Measurements from ENCODE around the gene IRF2.
"Not testable (repeated sequence)": the region's sequence is repeated elsewhere in the genome, so short reads cannot be mapped to it uniquely, and the experiment has no call there.

IRF2 gene

DNA sequence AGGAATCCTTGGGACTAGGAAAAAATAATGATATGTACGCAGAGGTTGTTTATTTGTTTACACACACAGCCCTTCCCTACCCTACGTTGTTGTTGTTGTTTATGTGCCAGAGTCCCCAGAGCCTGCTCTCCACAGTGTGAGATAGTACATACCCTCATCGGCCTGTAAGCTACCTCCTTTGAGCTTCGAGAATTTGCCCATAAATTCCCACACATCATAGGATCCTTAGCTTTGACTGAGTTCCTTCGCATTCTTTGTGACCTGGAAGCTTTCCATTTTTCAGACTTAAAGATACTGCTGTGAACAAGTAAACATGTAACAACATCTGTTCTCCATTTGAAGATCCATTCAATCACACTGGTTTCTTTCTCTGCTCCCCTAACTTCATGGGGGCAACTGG lies 114.5 kb downstream of the IRF2 start:
- no peak for DNase-seq

DNA sequence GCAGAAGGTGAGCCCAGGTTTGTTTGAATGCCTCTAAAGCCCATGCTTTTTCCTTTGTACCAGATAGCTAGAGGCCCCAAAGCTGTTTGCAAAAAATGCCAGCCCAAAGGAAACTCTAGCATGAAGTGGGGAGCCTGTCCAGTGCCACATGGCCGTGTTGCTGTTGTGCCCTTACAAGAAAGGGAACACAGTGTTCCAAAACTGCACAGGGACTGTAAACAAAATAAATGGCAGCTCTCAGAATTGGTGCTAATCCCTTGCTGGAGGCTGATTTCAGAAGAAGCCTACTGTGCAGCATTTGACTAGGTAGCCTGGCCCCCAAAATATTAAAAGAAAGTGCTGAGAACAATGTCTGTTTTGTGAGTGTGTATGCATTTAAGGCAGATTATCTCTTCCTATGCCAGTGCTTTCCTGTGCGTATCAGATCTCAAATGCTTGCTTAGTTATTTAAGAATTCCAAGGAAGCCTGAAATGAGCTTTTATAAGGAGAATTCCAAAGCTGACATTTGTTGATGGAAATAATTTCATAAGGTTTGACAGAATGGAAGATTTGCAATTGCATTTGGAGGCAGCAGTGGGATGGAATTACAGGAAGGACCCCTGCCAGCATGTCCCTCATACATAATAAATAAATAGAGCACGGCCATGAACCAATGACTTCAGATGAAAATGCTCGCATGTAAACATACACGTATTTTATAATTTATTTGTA lies 115.7 kb downstream of the IRF2 start:
- DNase-seq = no peak

DNA sequence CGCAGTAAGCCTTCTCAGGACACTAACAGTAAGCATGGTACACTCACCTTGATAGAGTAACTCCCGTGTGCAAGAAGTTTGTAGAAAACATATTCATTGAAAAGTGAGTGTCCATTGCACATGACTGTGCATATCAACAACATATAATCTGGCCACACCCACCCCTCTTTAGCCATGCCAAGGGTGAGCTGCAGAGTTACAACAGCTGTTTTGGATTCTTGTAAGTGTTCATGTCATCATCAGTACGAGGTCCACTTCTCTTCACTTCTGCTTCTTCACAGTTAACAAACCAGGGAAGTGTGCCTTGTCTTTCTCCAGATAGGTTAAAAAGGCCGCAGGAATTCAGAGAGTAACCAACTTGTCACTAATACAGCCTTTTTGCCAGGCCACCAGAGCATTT lies 116.6 kb downstream of the IRF2 start:
- no peak for DNase-seq

DNA sequence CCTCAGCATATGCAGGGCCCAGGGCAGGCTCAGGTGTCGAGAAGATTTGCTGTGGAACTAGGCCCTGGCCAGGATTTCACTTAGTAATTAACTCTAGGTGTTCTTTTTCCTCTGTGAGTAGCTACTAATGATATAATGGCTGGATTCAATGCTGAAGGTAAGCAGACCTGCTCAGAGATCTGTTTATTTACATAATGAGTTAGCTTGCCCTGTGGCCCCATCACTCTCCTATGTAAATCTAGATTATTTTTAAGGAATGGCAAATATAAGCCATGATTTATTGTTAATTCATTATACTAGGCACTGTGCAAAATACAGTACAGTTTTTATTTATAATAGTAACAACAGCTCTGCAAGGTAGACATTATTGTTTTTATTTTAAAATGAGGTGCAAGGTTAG lies 117.2 kb downstream of the IRF2 start:
- DNase-seq = no peak

DNA sequence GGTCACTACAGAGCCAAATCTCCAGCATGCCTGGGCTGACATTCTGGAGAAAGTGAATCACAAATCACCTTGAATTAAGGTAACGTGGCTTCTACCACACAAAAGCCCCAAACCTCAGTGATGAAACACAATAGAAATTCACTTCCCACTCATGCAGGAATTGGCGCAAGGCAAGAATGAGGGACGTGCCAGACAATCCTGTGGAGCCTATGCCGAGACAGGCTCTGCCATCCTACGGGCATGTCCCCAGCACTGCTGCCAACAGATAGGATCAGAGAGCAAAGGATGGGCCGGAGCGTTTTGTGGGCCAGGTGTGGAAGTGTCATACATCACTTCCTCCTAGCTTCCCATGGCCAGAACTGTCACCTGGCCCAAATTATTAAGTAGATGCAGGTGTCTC lies 118.0 kb downstream of the IRF2 start:
- no peak for DNase-seq

DNA sequence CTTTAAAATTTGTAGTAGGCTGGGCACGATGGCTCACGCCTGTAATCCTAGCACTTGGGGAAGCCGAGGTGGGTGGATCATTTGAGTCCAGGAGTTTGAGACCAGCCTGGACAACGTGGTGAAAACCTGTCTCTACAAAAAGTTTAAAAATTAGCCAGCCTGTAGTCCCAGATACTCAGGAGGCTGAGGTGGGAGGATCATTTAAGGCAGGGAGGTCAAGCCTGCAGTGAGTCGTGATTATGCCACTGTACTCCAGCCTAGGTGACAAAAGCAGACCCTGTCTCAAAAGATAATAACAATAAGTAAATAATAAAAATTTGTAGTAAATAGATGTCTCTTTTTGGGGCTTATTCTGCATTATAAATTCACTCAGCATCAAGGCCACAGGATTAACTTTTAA lies 118.5 kb downstream of the IRF2 start:
- DNase-seq = no peak

DNA sequence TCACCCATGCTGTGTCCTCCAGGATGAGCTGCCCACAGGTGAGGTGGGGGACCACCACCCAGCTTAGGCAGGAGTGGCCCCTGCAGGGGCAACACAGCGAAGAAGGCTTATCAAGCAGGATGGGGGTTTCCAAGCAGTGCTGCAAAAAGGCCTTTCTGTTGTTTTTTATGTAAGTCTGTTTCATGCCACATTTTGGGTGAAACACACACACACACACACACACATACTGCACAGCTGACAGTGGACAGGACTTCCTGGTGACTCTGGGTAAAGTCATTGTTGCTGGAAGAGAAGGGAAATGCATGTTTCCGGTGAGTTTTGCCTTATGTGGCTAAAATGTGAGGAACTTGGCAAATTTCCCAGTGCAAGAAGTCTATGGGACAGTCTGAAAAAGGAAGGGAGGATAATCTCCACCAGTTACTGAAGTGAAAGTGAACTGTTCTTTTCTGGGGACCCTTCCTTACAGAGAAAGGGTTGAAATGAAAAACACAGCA lies 119.2 kb downstream of the IRF2 start:
- DNase-seq = no peak

DNA sequence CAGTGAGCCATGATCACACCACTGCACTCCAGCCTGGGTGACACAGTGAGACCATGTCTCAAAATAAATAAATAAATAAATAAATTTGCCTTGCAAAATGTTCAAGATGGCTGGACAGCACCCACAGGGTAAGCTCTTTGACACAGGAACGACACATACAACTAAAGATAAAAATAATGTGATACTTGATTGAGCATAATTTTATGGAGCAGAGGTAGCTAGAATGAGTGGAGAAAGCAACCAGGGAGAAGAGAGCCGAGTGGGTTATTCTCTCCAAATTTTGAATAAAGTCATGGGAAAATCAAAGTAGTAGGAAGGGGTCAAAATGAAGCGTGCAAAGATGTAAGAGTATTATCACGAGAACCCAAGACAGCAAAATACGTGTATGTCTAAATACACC lies 121.5 kb downstream of the IRF2 start:
- DNase-seq = no peak

DNA sequence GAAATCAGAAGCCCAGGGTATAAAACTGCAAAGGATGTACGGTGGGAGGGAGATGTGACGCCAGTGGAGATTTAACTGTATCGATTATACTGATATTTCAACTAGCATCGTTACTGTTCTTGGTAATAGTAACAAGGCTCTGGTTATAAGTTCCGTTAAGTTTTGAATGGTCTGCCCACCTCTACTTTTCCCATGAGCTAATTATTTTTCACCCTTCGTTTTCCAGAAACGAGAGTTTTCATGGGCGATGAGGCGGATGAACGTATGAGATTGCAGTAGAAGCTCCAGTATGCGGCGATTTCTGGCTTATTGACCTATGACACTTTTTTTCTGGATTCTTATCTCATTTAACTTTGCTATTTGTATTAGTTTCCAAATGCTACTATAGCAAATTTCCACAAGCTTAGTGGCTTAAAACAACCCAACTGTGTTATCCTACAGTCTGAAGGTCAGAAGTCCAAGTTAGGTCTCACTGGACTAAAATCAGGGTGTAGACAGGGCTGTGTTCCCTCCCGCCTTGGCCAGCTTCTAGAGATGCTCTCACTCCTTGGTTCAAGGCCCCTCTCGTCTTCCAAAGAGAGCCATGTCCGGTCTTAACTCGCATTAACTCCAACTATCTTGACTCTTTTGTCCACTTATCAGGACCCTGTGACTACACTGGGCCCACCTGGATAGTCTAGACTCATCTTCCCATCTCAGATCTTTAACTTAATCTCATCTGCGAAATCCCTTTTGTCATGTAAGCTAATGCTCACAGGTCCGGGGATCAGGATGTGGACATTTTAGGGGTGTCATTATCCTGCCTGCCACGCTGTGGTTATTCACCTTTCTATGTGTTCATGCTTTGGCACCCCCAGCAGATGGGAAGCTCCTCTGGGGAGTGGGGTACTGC lies 122.5 kb downstream of the IRF2 start:
- DNase-seq = no peak

DNA sequence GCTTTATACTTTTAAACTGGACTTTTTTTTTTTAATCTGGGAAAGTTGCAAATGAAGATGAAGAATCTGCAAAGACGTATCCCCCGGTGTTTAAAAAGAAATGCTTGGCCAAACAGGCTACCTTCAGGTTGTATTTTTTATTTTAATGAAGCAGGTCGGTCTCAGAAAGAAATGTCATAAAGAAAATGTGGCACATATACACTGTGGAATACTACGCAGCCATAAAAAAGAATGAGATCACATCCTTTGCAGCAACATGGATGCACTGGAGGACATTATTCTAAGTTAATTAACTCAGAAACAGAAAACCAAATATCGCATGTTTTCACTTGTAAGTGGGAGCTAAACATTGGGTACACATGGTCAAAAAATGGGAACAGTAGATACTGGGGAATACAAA lies 123.4 kb downstream of the IRF2 start:
- no peak for DNase-seq

DNA sequence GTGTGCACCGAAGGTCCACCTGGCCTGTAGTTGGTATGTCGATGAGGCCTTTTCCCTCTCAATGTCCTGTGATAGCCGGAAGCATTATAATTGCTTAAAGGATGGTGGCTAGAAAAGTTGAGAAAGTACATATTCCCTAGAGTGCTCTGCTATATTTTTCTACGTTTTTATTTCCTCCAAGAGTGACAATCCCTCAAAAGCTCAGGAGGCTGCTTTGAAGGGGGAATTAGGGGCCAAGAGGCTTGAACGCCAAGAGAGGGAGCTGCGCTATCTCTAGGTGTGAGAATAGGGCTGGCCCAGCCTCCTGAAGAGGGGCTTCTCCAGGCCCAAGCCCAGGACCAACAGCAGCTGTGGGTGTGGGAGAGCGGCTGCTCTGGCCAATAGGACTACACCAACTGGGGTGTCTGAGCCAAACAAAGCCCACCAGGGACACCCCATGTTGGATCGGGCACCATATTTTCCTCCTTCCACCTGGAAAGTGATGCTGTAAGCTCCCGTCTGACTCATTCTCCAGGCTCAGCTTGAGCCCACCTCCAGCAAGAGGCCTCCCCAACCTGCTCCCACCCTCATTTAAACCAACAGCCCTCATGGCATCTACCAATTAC lies 124.0 kb downstream of the IRF2 start:
- no peak for DNase-seq

DNA sequence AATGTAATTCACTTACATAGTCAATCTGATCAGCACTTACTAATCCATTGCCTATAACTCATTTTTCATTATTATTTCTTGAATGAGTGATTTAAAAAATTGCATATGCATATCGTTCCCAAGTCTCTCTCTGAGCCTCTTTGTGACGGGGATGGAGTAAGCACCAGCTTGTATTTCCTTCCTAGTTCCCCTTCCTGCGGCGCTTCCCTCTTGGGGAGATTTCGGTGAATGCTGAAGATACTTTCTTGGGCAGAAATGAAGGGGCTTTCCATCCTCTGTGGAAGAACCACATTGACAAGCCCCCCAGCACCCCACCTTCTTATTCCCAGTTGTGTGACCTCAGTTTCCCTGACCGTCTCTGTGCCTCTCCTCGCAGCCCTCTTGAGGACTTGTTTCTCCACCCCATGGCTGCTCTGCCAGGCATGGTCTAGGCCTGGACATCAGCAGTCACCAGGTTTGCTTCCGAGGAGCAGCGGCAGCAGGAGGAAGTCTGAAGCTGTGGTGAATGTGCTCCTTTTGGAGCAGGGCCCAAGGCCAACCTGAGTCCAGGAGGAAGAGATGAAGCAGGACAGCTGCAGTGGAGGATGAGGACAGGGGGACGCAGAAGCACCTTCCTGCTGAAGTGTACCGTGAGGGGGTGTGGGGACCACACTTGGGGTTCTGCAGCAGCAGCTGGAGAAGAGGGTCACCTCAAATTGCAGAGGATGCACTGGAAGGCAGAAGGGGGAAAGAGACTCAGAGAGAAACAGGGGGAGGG lies 124.9 kb downstream of the IRF2 start:
- DNase-seq = no peak

DNA sequence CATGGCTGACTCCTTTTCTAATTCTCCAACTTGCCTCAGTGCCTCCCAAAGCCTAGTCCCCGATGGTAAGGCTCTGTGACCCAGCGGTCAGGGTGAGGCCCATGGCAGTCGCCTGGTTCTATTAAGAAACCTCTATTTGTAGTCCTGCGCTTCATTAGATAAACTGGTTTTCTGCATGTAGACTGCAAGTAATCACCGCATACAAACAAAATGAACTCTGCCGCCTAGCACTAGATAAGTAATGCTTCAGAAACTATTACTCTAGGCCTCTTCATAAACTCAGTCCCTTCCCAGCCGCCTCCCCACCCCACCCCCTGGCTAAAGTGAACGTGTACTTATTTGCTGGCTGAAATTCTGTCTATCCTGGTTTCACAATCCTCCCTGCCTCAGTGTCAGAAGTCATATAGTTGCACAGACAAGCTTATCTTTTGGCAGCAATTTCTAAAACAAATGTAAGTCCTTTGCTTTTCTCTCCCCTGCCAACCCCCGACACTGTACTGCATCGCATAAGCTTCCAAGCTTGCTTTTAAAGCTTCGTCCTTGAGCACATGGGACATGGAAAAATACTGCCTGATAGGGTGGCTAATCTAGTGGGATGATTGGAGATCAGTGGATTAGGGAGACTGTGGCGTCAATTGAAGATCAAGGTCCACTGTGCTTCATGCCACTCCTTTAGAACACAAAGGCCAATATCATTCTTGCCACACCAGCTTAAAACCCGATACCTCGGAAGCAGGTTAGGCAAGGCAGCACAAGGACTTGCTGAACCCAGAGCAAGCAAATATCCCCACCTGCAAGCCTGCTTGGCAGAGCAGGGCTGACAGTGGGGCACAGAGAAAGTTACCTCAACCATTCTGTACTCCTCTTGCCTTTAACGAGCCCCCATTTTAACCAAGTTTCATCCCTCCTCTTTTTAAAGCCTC lies 125.8 kb downstream of the IRF2 start:
- no peak for DNase-seq

DNA sequence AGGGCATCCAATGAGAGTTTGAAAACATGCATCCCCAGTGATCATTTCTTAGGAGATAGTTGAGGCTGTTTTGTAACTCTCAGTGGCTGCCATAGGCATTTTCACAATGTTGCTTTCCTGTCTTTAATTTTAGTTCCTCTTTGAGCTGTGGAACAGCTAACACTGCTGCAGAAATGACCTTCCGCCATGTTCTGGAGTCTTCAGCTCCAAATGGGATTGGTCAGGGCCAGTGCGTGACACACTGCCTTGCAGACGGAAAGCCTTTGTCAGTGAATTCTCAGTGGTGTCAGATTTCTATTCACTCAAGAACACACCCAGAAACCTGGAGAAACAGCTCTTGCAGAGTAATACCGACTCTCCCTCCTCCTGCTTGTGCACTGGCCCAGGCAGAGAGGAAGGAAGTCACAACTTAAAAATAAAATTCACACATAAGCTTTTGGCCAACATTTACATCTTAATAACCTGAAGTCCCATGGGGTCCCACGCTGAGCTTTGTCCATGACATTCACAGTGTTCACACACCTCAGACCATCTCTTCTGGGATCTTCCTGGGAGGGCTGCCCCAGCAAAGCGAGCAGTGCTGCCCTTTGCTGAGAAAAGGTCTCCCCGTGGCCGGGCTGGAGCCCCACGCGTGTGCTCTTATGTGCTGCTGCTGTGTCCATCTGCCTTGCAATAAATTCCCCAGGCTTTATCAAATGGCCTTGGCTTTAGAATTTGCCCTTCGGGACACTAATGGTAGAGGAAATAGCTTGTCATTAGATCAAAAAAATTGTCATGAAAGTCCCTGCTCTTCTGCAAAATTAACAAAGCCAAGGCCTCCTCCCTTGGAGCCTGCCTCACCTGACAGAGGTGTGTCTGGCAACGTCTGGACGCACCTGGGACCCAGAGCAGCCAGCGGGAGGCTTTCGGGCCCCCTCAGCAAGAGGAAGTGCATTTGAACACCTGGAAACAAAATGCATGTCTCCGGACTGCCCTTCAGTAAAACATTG lies 126.8 kb downstream of the IRF2 start:
- DNase-seq = no peak

DNA sequence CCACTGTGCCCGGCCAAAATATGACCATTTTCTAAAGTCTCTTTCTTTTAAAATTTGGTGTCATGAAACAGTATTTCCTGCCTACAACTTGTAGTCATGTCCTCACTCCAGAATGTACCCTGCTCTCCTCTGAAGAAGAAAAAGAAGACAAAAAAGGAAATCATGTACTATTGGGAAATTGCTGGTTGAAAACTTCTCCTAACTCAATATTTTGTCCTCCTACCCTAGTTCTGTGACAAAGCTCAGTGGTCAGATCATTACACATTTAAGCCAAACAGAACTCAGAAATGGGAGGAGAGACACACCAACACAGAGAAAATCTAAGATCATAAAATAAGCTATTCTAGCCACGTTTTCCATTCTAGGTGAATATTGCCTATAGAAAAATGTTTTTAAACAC lies 127.7 kb downstream of the IRF2 start:
- no peak for DNase-seq

DNA sequence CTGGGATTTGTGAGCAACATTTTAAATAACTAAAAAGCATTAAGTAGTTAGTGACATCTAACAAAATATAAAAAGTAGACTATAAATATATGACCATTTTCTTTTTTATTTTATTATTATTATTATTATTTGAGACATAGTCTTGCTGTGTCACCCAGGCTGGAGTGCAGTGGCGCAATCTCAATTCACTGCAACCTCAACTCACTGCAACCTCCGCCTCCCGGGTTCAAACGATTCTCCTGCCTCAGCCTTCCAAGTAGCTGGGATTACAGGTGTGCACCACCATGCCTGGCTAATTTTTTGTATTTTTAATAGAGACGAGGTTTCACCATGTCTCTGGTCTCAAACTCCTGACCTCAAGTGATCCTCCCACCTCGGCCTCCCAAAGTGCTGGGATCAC lies 128.1 kb downstream of the IRF2 start:
- DNase-seq = not testable (repeated sequence)

DNA sequence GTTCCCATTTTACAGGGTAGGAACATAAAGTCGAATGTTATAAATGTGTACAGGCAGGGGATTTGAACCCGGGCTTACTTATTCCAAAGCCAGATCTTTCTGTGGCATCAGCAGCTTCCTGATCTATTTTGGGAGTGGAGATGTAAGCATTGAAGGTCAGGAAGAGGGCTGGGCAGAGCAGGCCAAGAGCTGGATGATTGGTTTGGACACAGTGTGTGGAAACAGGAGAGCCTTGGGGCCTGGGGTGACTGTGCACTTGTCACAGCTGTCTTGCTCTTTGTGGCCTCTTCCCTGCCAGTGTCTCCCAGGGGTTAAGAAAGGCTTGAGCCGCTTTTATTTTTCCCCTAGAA lies 128.8 kb downstream of the IRF2 start:
- DNase-seq = no peak

DNA sequence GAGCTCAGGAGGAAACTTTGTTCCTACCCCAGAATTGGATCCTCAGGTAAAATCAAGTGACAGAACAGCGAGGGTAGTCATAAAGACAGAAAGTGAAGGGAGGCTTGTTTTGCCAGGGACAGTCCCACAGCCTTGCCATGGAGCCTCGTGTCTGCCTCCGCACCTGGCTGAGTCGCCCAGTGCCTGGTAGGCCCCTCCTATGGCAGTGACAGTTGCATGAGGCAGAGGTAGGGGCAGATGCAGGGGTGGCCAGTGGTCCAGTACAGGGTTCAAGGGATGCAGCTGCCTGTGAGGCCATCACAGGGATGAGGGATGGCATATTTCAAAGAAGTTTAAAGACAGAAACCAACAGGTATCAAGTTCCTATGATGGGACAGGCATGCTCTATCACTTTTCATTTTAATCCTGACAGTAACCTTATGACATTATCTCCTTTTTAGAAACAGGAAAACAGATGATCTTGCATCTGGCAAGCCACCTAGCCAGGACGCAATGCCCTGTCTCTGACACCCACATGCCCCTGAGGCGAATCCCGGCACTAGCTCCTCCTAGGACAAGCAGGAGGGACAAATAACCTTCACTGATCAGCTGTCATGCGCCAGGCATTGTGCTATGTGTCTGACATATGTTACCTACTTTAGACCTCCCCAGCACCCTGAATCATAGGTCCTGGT lies 129.3 kb downstream of the IRF2 start:
- DNase-seq = no peak

DNA sequence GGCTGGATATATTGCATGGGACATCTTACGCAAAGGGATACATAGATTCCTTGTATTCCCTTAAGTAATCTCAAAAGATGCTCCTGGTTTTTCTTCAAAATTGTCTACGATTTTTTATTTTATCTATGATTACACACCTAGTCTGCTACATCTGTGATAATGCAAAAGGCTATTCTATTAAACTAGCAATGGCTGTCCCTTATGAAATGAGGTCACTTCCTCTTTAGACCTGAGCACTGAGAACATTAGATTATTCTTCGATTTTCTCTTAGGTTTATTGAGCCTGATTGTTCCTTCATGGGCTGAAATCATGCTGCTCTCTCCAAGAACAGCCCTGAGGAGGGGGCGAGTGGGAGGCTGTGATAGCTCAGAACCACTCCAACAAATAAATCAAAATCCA lies 129.9 kb downstream of the IRF2 start:
- DNase-seq = no peak

DNA sequence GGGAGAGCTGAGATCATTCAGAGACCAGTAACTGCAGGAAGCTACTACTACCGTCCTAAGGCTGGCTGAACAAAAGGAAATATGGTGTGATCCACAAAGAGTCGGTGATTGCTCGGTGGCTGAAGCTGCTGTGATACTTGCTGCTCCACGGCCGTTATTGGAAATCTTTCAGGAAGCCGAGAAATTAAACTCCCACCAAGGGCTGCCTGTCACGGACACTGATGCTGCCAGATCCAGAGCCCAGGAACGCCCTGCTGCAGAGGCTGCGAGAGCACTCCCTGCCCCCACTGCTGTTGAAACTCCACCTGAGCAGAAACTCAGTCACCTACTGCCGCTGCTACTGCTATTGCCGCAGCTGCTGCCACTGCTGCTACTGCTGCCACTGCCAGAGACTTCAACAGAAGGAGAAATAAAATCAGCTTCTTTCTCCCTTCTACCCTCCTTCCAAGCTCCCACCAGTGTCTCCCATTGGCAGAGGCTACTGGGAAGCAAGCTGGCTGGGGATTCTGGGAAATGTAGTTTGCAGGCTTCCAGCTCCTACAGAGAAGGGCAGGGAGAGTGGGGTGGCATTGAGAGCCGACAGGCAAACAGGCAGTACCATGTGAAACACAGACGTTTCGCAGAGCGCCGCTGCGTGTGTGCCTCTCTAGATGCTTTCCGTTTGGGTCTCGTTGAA lies 130.7 kb downstream of the IRF2 start:
- DNase-seq = peak in 2 of 4 experiments; percentile 2 to 33

Data from activated naive CD4-positive, alpha-beta T cell (primary cell).